ENCODE measurements around the gene SCUBE2.
"Not testable (repeated sequence)": the region's sequence is repeated elsewhere in the genome, so short reads cannot be mapped to it uniquely, and the experiment has no call there.

SCUBE2 gene

GRCh38 chr11:9039863-9040262, 51.5 kb downstream of the SCUBE2 start:
- no peak for FAIRE-seq

DNA sequence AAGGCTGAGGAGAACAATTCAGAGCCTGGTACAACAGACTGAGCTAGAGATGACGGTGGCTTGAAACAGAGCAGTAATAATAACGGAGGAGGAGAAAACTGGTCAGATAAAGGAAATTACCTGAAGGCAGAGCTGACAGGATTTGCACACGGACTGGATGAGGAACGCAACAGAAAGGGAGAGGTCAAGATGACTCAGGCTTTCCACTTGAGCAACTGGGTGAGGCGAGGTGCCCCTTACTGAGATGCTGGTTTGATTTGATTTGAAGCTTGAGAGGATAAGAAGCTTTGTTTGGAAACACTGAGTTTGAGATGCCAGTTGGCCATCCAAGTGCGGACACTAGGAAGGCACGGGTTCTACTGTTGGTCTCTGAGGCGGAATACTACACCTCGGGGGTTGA, 52.2 kb downstream of the SCUBE2 start:
- FAIRE-seq: no peak

GRCh38 chr11:9038541-9038940, 52.9 kb downstream of the SCUBE2 start:
- no peak for FAIRE-seq

GRCh38 chr11:9037963-9038362, 53.4 kb downstream of the SCUBE2 start:
- no peak for FAIRE-seq

GRCh38 chr11:9037046-9037780, 54.2 kb downstream of the SCUBE2 start:
- FAIRE-seq: no peak

DNA sequence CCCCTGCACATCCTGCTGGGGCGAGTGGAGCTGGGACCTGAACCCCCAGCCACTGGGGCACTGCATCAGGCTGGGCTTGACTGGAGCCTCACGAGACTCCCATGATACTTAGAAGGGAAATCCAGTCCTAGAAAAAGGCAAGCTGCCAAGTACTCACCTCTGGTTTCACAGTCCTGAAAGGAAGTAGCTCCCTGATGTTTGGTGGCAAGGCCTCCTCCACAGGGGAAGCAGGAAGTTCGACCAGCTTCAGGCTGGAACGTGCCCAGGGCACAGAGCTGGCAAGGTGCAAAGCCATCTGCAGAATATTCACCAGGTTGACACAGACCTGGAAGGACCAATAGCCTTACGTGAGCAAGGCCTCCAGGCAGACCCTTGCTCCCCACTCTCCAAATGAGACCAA, 60.8 kb downstream of the SCUBE2 start:
- FAIRE-seq: no peak

GRCh38 chr11:9029422-9029821, 62.0 kb downstream of the SCUBE2 start:
- FAIRE-seq: no peak

- no peak for FAIRE-seq
Measured at GRCh38 chr11:9028581-9028980, 62.8 kb downstream of the SCUBE2 start.

GRCh38 chr11:9025101-9025850, 66.1 kb downstream of the SCUBE2 start:
- FAIRE-seq: no peak

- no peak for FAIRE-seq
Measured at GRCh38 chr11:9022961-9023680, 68.3 kb downstream of the SCUBE2 start.

DNA sequence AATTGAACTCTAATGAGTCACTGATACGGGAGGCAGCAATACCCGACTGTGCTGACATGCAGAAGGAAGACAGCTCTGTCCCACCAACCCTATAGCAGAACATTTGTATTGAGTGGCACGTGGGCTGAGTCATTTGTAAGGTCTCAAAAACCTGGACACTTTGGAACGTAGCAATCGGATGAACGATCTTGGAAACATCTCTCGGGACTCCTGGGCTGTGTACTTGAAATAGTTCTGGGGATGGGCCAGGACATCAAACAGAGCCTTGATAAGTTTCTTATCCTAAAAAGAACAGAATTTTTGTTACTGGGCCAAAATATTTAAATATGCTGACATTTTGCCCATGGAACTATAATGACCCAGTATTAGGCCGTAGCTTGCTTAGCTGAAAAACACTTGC, 70.5 kb downstream of the SCUBE2 start:
- no peak for FAIRE-seq

DNA sequence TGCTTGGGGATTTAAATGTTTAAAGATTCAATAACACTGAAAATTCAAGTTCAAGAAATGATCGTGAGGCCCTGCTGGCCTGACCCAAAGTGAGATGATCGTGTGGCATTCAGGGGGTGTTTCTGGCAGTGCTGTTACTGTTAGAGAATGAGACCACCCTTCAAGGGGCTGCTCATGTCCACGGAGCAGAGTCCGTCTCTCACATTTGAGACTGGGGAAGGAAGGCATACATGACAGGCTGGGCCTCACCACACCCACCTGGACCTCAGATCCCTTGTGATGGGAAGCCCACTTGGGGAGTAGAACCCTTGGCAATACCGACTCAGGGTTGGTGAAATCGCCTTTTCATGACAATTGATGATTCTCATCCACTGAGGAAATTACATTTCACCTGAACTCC, 71.5 kb downstream of the SCUBE2 start:
- no peak for FAIRE-seq

GRCh38 chr11:9017773-9018172, 73.6 kb downstream of the SCUBE2 start:
- no peak for FAIRE-seq

DNA sequence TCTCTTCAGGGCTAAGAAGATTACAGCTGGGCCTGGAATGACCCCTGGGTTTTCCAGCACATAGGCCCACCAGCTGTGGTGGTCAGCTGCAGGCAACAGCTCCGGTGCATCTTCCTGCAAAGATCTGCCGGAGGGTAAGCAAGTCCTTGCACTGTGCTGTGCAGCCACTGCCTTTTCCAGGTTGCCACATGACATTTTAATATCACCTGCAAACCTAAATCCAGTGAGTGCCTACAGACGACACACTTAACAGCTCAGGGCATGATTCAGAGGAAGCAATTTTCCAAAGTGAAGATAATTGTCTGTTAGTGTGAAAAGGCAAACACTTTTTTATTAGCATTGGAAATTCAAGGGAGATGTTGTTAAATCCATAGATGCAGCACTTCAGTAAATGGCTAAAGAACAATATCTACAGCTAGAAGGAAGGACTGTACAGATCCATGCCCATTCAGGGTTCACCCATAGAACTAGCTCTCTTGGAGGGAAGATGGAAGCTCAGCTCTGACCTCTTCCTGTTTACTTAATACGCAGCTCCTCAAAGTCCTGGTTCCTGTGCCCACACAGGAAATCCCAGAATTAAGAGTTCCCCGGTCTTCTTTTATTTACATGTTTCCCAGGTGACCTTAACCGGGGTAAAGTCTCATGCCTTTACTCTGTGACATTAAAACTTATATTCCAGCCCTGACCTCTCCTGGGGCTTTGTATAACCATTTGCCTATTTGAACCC, 74.3 kb downstream of the SCUBE2 start:
- no peak for FAIRE-seq

GRCh38 chr11:9015677-9016076, 75.7 kb downstream of the SCUBE2 start:
- FAIRE-seq: no peak

- no peak for FAIRE-seq
Measured at GRCh38 chr11:9014826-9015225, 76.6 kb downstream of the SCUBE2 start.

DNA sequence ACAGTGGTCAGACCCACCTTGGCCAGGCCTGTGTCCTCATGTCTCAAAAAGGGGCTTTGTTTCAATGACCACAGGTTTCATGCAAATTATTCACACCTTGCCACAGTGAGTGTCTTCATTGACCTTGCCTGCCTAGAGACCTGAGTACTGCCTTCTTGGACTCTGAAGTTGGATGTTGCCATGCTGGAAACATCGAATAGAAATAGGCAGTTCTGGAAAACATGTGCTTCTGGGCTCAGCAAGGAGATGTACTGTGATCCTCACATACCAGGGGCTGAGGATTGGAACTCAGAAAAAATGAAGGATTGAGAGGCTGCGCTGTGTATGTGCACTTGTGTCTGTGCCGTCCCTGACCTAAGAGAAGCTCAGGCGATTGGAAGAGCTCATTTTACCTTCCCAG, 78.0 kb downstream of the SCUBE2 start:
- FAIRE-seq: no peak

DNA sequence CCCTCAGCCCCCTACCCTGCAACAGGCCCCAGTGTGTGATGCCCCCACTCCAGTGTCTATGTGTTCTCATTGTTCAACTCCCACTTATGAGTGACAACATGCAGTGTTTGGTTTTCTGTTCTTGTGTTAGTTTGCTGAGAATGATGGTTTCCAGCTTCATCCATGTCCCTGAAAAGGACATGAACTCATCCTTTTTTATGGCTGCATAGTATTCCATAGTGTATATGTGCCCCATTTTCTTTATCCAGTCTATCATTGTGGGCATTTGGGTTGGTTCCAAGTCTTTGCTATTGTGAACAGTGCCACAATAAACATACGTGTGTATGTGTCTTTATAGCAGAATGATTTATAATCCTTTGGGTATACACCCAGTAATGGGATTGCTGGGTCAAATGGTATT, 81.9 kb downstream of the SCUBE2 start:
- not testable (repeated sequence) for FAIRE-seq

GRCh38 chr11:9008661-9009060, 82.7 kb downstream of the SCUBE2 start:
- no peak for FAIRE-seq

DNA sequence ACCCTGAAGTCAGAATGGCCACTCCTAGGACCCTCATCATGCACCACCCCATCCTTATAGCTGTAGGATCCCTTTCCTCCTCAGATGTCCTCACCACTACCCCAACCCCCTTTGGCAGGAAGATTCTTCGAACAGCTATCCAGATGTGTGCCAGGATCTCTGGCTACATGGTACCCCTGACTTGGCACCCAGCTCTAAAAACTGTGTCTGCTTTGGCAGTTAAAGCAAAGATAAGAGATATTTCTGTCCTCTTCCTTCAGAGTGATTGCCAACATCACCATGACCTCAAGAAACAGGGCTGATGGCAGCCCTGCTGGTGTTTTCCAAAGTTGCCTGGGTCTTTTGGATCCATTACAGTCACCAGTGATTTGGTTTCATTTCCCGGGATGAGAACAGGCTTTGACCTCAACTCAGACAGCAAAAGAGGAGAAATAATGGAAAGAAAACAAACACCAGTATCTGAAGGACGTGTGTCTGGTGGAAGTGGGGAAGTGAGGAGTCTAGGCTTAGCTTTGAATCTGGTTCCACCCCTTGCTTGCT, 83.3 kb downstream of the SCUBE2 start:
- no peak for FAIRE-seq

- no peak for FAIRE-seq
Measured at GRCh38 chr11:9005087-9005486, 86.3 kb downstream of the SCUBE2 start.

DNA sequence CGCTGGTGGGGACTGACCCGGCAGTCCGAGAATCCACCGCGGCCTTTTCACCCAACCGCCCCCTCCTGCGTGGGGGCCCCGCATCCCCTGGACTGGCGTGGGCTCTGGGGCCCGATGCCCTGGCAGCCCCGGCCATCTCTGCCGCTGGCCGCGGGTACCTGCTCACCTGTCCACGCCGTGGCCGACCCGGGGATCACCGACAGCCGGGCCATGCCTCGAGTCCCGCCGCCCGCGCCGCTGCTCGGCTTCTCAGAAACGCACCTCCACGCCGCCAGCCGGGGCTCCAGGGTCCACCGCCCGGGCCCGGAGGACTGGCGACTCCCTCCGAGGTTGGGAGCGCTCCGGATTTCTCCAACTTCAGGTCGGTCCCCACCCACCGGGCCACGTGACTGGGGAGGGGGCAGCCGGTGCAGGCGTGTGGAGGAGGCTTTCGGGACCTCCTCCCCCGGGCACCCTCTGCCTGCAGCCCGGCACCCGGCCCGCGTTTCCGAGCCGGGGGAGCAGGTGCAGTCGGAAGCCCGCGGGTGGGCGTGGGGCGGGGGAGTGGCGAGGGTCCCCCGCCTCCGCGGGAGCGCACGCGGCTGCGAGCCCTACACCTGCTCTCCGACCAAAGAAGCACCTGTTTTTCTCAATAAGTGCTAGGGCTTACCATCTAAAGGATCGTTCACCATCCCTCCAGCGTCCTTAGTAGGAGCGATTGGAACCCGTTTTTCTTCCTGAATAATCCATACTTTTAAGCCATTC, 87.0 kb downstream of the SCUBE2 start:
- no peak for FAIRE-seq
